GM19467 (cell line): ENCODE results near the gene ECI1.

Experiments
- ATAC-seq: cut with Tn5 transposase; IDR thresholded peaks from one replicate; pipeline ENCODE4 v1.9.1; 2021; ENCODE audit warnings: mild to moderate bottlenecking, moderate library complexity; ENCODE audit not compliant: unreplicated experiment

ECI1 gene

GRCh38 chr16:2197765-2198164 is 53.6 kb downstream of the ECI1 start:
- ATAC-seq: no peak

GRCh38 chr16:2196981-2197511 is 54.3 kb downstream of the ECI1 start:
- no peak for ATAC-seq

- no peak for ATAC-seq
Measured at GRCh38 chr16:2196162-2196980, 55.0 kb downstream of the ECI1 start, which contains the start of gene CASKIN1. Gene CASKIN1 (minus strand): TSS chr16:2196605. CDS start chr16:2196432, 173 bp downstream.

GRCh38 chr16:2195322-2196161 is 55.8 kb downstream of the ECI1 start:
- no peak for ATAC-seq

GRCh38 chr16:2194852-2195321 is 56.5 kb downstream of the ECI1 start:
- ATAC-seq: no peak

GRCh38 chr16:2194166-2194834 is 57.1 kb downstream of the ECI1 start:
- ATAC-seq: no peak

- ATAC-seq: no peak
Measured at GRCh38 chr16:2191446-2191706, 60.0 kb downstream of the ECI1 start.

- no peak for ATAC-seq
Measured at GRCh38 chr16:2190659-2191445, 60.5 kb downstream of the ECI1 start.

- ATAC-seq: no peak
Measured at GRCh38 chr16:2190002-2190658, 61.3 kb downstream of the ECI1 start.
